GM12878 (cell line): Measurements from ENCODE around the gene FGD6. TPM values are rescaled to one million over a fixed set of nuclear protein-coding genes. Genes with fewer than 3 reads are reported as not detected.

ENCODE experiments used
- GABPA ChIP-seq: IDR thresholded peaks from 2 replicates; pipeline ENCODE4 v1.6.1; 2014; ENCODE audit warnings: antibody characterized with exemption, low read depth, mild to moderate bottlenecking, inconsistent platforms
- SIX5 ChIP-seq: IDR thresholded peaks from 2 replicates; pipeline ENCODE4 v1.6.1; 2011; ENCODE audit warnings: mild to moderate bottlenecking, low read depth, low read length, moderate library complexity; ENCODE audit not compliant: severe bottlenecking
- YY1 ChIP-seq: IDR thresholded peaks from 2 replicates; pipeline ENCODE4 v1.6.1; 2011; ENCODE audit warnings: low read depth, mild to moderate bottlenecking, low read length
- ZNF274 ChIP-seq: IDR thresholded peaks from one replicate; pipeline ENCODE4 v1.8.0; 2011; ENCODE audit not compliant: insufficient read length, insufficient read depth
- polyA plus RNA-seq, 11 experiments: library from polyadenylated mRNA; depleted of rRNA in 4 of 11; unstranded in 6 of 11; stranded (reverse) in 5 of 11; fragments of >200 nt; fragmentation: Nextera tagmentation in 4 of 11; fragmentation: Illumina TruSeq in 1 of 11; extraction: Ambion mirVana in 4 of 11; extraction: Trizol in 1 of 11; gene quantifications; 1 replicate in 1 of 11; 2 replicates in 10 of 11; pipeline versions ENCODE4 v1.2.1 to v1.2.3, GENCODE V29; 2011 to 2016; ENCODE audit warnings: inconsistent platforms in 2 of 11, missing spikeins in 2 of 11, low read depth in 1 of 11
- total RNA-seq, 4 experiments: library from RNA; depleted of rRNA in 3 of 4; stranded (reverse); fragments of >200 nt in 3 of 4; fragmentation: Illumina TruSeq in 1 of 4; extraction: Trizol in 1 of 4; gene quantifications; 2 replicates each; pipeline versions ENCODE4 v1.2.1 to v1.2.3, GENCODE V29; 2013 to 2021
- TF ChIP-seq, protein P1 (sequence below): IDR thresholded peaks from 2 replicates; pipeline ENCODE4 v1.6.1; 2012; ENCODE audit warnings: mild to moderate bottlenecking, low read depth, low read length
- TF ChIP-seq, protein P2 (sequence below): IDR thresholded peaks from 2 replicates; pipeline ENCODE4 v1.6.1; 2012; ENCODE audit warnings: improper control_type of control experiment, low read depth, low read length; ENCODE audit not compliant: insufficient replicate concordance

Gene FGD6
- total and polyA plus RNA-seq, 10 of the 15 experiments (the other 5 are each of a cell fraction or from before 2014, with no cell fraction given), result 2.4 to 15.5 (median 8.9) TPM

DNA sequence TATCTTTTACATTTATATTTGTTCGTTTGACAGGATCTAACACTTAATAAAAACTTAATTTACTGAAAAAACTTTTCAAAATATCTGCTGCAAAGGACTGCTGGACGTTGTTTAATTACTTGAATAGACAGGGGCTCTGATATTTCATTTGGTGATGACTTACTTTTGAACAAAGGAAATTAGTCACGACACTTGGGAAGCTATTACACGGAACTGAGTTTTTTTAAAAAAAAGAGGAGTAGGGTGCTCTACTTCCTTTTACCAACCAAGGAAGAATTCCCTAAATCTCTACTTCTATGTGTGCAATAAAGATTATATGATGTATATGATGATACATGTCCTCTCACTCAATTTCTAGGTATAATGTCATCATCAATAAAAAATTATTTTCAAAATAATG is 4.7 kb downstream of the FGD6 start (continued):
- TF ChIP-seq, protein P1, sequence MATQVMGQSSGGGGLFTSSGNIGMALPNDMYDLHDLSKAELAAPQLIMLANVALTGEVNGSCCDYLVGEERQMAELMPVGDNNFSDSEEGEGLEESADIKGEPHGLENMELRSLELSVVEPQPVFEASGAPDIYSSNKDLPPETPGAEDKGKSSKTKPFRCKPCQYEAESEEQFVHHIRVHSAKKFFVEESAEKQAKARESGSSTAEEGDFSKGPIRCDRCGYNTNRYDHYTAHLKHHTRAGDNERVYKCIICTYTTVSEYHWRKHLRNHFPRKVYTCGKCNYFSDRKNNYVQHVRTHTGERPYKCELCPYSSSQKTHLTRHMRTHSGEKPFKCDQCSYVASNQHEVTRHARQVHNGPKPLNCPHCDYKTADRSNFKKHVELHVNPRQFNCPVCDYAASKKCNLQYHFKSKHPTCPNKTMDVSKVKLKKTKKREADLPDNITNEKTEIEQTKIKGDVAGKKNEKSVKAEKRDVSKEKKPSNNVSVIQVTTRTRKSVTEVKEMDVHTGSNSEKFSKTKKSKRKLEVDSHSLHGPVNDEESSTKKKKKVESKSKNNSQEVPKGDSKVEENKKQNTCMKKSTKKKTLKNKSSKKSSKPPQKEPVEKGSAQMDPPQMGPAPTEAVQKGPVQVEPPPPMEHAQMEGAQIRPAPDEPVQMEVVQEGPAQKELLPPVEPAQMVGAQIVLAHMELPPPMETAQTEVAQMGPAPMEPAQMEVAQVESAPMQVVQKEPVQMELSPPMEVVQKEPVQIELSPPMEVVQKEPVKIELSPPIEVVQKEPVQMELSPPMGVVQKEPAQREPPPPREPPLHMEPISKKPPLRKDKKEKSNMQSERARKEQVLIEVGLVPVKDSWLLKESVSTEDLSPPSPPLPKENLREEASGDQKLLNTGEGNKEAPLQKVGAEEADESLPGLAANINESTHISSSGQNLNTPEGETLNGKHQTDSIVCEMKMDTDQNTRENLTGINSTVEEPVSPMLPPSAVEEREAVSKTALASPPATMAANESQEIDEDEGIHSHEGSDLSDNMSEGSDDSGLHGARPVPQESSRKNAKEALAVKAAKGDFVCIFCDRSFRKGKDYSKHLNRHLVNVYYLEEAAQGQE, result no peak
- TF ChIP-seq, protein P2, sequence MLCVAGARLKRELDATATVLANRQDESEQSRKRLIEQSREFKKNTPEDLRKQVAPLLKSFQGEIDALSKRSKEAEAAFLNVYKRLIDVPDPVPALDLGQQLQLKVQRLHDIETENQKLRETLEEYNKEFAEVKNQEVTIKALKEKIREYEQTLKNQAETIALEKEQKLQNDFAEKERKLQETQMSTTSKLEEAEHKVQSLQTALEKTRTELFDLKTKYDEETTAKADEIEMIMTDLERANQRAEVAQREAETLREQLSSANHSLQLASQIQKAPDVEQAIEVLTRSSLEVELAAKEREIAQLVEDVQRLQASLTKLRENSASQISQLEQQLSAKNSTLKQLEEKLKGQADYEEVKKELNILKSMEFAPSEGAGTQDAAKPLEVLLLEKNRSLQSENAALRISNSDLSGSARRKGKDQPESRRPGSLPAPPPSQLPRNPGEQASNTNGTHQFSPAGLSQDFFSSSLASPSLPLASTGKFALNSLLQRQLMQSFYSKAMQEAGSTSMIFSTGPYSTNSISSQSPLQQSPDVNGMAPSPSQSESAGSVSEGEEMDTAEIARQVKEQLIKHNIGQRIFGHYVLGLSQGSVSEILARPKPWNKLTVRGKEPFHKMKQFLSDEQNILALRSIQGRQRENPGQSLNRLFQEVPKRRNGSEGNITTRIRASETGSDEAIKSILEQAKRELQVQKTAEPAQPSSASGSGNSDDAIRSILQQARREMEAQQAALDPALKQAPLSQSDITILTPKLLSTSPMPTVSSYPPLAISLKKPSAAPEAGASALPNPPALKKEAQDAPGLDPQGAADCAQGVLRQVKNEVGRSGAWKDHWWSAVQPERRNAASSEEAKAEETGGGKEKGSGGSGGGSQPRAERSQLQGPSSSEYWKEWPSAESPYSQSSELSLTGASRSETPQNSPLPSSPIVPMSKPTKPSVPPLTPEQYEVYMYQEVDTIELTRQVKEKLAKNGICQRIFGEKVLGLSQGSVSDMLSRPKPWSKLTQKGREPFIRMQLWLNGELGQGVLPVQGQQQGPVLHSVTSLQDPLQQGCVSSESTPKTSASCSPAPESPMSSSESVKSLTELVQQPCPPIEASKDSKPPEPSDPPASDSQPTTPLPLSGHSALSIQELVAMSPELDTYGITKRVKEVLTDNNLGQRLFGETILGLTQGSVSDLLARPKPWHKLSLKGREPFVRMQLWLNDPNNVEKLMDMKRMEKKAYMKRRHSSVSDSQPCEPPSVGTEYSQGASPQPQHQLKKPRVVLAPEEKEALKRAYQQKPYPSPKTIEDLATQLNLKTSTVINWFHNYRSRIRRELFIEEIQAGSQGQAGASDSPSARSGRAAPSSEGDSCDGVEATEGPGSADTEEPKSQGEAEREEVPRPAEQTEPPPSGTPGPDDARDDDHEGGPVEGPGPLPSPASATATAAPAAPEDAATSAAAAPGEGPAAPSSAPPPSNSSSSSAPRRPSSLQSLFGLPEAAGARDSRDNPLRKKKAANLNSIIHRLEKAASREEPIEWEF, result no peak
- TF ChIP-seq ZNF274 (no peak), SIX5 (no peak), GABPA (no peak), YY1 (no peak)
